ENCODE measurements around the gene DEFB119.
"Not testable (repeated sequence)": the region's sequence is repeated elsewhere in the genome, so short reads cannot be mapped to it uniquely, and the experiment has no call there.

The DEFB119 gene, protein sequence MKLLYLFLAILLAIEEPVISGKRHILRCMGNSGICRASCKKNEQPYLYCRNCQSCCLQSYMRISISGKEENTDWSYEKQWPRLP

GRCh38 chr20:31390490-31390889 lies at the start of gene DEFB119:
Gene DEFB119 (minus strand): TSS chr20:31390590. CDS start chr20:31390483, 107 bp downstream.
- FAIRE-seq: no peak

DNA sequence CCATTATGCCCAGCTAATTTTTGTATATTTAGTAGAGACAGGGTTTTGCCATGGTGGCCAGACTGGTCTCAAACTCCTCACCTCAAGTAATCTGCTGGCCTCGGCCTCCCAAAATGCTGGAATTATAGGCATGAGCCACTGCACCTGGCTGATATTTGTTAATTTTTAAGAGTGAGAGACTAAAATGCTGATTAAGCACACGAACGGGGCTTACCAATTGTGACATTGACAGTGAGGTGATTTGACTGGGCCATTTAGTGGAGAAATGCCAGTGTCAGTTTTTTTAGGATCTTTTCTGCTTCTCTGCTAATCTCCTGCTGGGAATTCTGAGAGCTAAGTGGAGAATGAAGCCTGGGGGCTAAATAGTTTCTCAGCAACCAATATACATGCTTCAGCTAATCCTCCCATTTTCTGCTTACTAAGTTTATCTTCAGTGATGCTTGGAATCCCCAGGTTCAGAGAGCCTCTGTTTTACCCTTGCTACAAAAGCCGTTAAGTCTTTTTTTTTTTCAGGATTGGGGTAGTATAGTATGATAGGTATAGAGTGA lies 40.3 kb upstream of the DEFB119 start:
- no peak for FAIRE-seq

- not testable (repeated sequence) for FAIRE-seq
Measured at GRCh38 chr20:31427576-31427975, 37.2 kb upstream of the DEFB119 start.

GRCh38 chr20:31426891-31427551 lies 36.6 kb upstream of the DEFB119 start:
- FAIRE-seq: not testable (repeated sequence)

- FAIRE-seq: no peak
Measured at GRCh38 chr20:31425797-31426196, 35.4 kb upstream of the DEFB119 start.

- no peak for FAIRE-seq
Measured at GRCh38 chr20:31418307-31418706, 27.9 kb upstream of the DEFB119 start.

DNA sequence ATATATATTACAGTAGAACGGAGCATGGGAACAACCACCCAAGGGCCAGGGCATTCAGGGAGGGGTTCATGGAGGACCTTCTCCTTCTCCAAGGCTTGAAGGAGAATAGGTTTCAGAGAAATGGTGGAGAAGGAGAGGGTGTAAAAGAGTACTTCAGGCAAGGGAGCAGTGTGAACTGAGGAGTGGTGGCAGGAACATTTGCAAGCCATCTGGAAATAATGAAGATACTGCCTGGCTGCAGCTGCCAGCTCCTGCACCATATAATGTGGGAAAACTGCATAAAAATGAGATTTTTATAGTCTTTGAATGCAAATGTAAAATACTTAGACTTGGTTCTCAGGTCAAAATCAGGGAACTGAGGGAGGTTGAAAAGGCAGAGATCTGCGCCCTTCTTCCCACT lies 25.3 kb upstream of the DEFB119 start:
- no peak for FAIRE-seq

GRCh38 chr20:31414381-31414780 lies 24.0 kb upstream of the DEFB119 start:
- FAIRE-seq: no peak

GRCh38 chr20:31410011-31410410 lies 19.6 kb upstream of the DEFB119 start:
- no peak for FAIRE-seq

GRCh38 chr20:31406115-31406514 lies 15.7 kb upstream of the DEFB119 start, which contains the start of gene DEFB121:
Gene DEFB121 (minus strand): TSS chr20:31406215. CDS start chr20:31406152, 63 bp downstream.
- FAIRE-seq: no peak

DNA sequence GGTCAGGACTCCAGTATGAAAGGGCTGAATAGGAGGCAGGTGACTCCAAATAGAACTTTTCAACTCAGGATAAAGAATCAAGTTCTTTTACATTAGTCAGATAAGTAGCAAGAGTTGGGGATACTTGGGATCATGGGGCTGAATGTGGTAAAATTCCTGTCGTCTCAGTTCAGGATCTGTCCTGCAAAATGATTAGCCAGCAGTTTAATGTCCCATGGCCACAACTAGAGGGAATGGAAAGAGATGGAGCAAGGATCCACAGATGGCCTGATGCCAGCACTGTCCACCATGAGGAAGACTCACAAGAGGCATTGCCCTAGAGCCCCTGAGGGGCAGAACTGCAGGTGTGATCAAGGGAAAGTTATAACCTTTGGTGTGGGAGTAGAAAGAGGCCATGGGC lies 13.5 kb upstream of the DEFB119 start:
- FAIRE-seq: no peak

GRCh38 chr20:31394900-31395299 lies 4.5 kb upstream of the DEFB119 start:
- no peak for FAIRE-seq

DNA sequence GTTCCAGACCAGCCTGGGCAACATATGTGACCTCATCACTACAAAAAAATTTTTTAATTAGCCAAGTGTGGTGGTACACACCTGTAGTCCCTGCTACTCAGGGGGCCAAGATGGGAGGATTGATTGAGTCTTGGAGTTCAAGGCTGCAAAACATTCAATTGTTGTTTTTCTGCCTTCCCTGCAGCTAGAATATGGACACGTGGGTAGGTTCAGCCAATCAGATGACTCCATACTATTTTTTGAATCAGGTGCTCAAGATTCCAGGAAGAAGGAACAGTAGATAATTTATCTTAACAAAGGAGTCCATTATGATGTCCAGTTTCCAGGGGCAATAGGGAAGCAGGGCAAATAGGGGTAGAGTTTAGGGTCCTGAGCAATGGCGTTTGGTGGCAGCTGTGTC lies 2.4 kb upstream of the DEFB119 start:
- FAIRE-seq: no peak

DNA sequence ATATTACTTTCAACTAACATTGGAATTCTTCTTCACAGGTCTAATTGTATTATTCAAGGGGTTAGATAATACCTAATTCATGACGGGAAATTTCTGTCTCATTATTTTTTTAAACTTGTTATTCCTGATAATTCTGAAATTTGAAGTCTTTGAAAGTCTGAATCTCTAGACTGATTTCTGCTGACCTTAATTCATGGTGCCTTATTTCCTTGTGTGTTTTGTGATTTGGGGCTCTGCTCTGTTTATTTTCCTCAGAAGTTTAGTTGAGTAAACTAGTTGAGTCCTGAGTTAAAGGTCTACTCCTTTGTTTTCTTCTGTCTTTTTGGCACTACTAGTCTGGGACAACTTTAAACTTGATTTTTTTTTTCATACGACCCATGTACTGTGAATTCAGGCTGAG lies 16.0 kb downstream of the DEFB119 start:
- FAIRE-seq: no peak

- no peak for FAIRE-seq
Measured at GRCh38 chr20:31368301-31368700, 22.1 kb downstream of the DEFB119 start, which contains the start of gene DEFB118. Gene DEFB118 (plus strand): TSS chr20:31368601. CDS start chr20:31368651, 50 bp downstream.

DNA sequence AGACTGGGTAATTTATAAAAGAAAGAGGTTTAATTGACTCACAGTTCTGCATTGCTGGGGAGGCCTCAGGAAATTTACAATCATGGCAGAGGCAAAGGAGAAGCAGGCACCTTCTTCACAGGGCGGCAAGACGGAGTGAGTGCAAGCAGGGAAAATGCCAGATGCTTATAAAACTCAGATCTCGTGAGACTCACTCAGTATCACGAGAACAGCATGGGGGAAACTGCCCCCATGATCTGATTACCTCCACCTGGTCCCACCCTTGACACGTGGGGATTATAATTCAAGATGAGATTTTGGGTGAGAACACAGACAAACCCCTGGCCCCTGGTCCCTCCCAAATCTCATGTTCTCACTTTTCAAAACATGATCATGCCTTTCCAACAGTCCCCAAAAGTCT lies 26.1 kb downstream of the DEFB119 start:
- not testable (repeated sequence) for FAIRE-seq

DNA sequence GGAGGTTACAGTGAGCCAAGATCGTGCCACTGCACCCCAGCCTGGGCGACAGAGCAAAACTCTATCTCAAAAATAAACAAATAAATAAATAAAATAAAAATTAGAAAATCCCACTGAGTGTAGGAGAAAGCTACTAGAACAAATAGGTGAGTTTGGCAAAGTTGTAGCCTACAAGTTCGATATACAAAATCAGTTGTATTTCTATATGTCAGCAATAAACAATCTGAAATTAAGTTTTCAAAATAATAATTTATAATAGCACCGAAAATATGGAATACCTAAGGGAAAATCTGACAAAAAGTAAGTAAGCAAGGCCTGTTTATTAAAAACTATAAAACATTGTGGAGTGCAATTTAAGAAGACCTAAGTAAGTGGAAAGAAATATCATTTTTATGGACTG lies 27.1 kb downstream of the DEFB119 start:
- no peak for FAIRE-seq

DNA sequence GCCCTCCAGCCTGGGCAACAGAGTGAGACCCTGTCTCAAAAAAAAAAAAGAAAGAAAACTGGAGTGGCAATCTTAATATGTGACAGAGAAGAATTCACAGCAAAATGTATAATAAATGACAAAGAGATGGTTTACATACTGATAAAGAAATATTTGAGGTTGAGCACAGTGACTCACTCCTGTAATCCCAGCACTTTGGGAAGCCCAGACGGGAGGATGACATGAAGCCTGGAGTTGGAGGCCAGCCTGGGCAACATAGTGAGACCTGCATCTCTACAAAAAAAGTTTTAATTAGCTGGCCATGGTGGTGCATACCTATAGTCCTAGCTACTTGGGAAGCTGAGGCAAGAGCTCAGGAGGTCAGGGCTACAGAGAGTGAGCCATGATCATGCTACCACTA lies 34.4 kb downstream of the DEFB119 start:
- no peak for FAIRE-seq

DNA sequence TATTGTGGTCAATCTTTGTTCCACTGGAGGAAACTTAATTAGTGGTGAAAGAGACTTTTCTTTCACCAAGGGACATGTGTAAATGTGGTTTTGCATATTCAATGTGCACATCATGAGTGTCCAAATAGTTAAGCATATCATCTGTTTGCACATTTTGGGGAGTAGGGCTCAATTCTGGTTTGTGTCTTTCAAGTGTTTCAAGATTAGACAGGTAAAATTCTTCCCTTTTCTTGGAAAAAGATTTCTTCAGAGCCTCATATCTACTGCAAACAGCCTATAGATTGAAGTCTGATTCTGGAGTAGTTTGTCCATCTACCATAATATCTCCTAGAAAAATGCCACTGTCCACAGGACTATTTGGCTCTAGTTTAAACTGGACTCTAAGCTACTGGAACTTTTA lies 48.9 kb downstream of the DEFB119 start:
- FAIRE-seq: no peak

- FAIRE-seq: no peak
Measured at GRCh38 chr20:31330893-31331292, 59.5 kb downstream of the DEFB119 start.
